ENCODE data around the gene LRPAP1.
"Not testable (repeated sequence)": the region's sequence is repeated elsewhere in the genome, so short reads cannot be mapped to it uniquely, and the experiment has no call there.

The LRPAP1 gene

DNA sequence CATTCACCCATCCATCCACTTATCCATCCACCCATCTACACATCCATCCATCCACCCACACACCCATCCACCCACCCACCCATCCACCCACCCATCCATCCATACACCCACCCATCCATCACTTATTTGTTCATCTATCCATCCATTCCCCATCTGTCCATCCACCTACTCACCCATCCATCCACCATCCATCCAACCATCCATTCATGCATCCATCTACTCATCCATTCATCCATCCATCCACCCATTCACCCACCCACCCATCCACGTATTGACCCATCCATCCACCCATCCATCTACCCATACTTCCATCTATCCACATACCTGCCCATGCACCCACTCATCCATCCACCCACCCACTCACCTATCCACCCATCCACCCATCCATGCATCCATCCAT, 28.2 kb upstream of the LRPAP1 start:
- DNase-seq (ENCODE audit: low read depth, low spot score): not testable (repeated sequence)

DNA sequence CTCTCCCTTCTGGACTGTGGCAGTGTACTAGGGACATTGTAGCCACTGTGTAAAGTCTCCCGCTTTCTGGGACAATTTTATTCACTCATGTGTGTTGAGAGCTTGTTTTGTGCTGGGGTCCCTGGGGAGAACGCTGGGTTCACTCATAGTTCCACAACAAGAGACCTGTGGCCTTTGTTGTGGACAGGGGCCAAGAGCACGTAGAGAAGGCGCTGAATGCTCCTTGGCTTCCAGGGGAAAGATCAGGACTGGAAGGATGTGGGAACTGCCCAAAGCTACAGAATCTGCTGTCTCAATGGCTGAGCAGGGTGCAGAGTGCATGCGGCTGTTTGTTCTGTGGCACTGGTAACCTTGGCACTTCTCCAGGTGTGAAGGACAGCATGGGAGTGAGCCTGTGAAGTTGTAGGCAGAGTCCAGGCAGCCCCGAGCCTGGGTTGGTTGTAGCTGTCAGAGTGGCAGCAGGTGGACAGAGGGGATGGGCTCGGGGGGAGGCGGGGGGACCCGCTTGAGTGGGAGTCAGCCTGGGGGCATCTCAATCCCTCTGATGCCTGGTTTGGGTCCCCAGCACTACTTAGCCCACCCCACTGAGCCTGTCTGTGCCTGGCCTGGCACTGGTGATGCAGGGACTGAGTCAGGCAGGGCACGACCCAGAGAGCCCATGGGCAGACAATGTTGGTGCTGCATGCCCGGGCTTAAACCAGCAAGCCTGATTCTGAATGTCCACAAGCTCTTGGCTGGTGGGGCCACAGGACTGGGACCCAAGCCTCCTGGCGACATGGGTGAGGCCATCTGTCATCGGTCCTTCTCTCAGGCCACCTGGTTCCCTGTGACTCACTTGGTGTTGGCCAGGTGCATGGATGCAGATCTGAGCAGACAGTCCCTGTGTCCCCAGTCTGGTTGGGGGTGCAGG, 27.4 kb upstream of the LRPAP1 start:
- not testable (repeated sequence) for DNase-seq (ENCODE audit: low read depth, low spot score)

DNA sequence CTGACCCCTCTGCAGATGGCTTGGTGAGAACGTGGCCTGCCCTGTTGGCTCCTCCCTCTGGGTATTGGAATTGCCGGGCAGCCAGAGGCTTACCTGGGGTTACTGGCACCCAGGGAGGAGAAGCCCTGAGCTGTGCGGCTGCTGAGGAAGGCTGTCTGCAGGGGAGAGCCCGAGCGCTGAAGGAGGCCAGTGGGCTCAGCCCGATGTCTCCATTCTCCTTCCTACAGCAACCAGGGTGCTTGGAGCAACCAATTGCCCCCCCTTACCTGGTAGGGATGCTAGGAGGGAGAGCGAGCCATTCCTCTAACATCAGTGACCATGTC, 26.3 kb upstream of the LRPAP1 start:
- not testable (repeated sequence) for DNase-seq (ENCODE audit: low read depth, low spot score)

DNA sequence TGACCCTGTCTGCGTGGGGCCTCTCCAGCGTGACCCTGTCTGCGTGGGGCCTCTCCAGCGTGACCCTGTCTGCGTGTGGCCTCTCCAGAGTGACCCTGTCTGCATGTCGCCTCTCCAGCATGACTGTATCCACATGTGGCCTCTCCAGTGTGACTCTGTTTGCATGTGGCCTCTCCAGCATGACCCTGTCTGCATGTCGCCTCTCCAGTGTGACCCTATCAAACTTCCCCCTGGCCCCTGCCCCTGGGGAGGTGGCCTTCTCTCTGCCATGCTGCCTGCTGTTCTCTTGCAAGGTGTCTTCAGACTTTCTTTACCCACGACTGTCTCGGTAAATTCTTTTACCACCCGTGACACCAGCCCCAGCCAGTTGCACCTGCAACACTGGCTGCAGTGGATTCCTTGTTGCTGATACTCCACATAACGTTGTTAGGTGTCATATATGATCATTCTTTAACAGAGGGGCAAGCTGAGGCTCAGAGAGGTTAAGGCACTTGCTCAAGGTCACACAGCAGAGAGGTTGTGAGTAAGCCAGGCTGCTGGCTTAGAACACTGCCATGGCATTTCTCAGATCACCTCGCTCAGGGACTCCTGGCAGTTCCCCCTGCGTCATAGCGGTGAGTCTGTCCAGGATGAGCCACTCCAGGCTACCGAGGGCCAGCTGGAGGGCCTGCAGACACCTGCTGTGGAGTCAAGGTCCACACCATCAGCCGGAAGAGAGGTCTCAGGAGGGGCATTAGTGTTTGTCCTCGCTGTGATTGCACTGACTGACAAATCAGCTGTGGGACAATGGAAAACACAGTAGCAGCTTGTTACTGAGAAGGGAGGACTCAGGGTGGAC, 25.7 kb upstream of the LRPAP1 start:
- not testable (repeated sequence) for DNase-seq (ENCODE audit: low read depth, low spot score)

DNA sequence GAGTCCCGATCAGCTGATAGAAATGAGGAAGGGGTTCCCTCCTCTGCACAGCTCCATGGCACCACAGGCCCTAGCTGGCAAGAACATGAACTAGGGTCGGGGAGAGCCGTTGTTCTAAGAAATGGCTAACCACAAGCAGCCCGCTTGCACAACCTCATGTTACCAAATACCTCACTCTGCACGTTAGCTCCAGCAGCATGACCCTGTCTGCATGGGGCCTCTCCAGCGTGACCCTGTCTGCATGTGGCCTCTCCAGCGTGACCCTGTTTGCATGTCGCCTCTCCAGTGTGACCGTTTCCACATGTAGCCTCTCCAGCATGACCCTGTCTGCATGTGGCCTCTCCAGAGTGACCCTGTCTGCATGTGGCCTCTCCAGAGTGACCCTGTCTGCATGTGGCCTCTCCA, 24.9 kb upstream of the LRPAP1 start:
- DNase-seq (ENCODE audit: low read depth, low spot score): not testable (repeated sequence)

DNA sequence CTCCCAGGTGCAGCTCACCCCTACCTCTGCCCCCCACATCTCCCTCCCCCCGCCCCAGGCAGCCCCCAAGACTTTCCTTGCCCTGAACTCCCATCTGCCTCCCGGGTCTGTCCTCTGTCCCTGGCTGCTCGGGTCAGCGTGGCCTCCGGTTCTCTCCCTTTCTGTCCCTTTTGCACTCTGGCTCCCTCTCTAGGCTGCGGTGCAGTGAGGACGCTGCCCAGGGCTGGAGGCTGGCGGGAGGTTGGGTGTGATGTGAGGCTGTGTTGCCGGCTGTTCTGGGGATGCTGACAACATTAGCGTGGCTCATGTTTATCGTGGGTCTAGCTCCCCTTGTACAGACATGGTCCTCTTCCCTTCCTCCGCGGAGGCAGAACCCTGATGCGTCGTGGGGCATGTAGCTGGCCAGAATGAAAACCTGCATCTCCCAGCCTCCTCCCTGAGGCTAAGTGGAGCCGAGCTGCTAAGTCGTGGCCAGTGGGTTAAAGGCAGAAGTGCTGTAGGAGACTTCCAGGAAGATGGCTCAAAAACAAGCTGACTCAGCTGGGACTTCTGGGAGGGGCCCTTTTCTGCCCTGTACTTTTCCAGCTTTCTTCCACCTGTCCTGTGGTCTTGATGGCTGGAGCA, 24.1 kb upstream of the LRPAP1 start:
- not testable (repeated sequence) for DNase-seq (ENCODE audit: low read depth, low spot score)

DNA sequence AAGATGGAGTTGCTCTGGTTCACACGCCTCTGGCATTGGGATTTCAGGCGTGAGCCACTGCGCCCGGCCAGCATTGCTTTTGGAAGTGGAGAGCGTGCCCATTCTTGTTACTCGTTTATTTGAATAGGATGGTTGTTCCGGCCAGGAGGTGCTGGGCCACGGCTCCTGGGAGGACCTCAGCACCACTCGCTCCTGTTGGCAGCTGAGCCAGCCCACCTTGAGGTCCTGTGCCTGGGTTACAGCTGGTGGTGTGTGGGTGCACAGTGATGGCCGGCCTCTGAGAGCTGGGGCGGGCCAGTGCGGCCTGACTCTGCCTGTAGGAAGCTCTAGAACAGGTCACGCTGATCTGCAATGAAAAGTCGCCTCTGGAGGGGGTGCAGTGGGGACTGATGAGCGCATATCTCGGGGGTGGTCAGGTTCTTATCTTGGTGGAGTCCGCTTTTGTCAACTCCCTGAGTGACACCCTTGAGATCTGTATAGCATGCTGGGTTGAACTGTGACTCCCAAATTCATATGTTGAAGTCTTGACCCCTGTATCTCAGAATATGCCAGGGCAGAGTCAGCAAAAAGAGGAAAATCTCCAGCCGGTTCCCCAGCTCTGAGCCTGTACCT, 23.3 kb upstream of the LRPAP1 start:
- not testable (repeated sequence) for DNase-seq (ENCODE audit: low read depth, low spot score)

DNA sequence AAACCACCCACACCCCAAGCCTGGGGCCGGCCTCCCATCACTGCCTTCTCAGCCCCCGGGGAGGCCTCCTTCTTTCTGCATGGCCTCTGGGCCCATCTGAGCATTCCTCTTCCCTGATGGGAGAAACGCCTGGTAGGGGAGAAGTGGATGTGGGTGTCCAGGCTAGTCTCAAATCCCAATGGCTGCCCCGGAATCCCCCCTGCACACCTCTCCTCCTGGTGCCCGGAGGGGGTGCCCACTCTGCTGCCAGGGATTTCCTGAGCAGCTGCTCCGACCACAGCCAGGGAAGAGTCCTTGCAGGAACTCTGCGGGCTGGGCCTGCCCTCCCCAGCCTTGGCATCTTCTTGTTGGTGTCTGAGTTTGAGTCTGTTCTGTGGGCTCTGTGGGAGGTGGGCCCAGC, 19.1 kb upstream of the LRPAP1 start:
- DNase-seq (ENCODE audit: low read depth, low spot score): not testable (repeated sequence)

DNA sequence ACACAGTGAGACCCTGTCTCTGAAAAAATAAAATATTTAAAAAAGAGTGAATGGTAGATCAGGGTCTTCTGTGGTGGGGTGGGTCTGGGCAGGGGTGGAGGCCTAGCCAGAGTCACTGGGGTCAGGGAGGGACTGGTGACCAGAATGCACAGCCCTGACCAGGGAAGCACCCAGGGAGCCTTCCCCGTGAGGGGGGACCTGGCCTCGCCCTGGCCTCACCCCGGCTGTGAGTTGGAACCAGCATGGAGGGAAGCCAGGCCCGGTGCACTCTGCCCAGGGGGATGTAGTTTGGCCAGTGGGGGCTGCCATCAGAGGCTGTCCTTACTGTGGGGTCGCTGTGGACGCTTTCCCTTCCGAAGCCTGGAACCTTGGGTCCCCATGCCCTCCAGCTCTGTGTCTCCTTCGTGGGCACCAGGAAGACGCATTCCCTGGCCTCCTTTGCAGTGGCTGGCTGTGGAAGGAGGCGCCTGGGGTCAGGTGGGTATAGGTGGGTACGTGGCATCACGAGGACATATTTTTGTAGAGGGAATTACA, 18.6 kb upstream of the LRPAP1 start:
- not testable (repeated sequence) for DNase-seq (ENCODE audit: low read depth, low spot score)

DNA sequence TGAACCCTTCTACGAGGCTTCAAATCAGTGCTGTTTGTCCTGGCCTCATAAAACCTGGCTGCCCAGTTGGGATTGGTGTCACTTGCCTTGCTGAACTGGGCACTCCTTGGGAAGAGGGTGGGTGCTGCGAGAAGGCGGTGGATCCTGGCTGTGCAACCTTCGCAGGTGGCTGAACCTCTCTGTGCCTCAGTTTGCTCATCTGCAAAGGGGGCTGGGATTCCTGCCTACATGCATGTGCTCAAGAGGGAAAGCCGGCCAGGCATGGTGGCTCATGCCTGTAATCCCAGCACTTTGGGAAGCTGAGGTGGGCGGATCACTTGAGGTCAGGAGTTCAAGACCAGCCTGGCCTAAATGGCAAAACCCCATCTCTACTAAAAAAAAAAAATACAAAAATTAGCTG, 17.8 kb upstream of the LRPAP1 start:
- not testable (repeated sequence) for DNase-seq (ENCODE audit: low read depth, low spot score)

DNA sequence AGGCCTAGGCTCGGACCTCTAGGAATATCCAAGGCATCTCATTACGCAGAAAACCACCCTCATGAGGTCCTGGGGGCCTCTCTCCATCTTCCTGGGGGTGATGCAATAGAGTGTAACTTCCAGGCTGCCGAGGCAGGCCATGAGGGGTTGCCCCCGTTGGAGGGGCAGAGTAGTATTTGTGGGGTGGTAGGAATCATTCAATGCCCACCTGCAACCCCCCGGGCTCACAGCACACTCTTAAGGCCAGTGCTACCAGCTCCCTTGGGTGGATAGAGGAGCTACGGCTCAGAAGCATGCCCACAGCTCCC, 17.4 kb upstream of the LRPAP1 start:
- DNase-seq (ENCODE audit: low read depth, low spot score): not testable (repeated sequence)

DNA sequence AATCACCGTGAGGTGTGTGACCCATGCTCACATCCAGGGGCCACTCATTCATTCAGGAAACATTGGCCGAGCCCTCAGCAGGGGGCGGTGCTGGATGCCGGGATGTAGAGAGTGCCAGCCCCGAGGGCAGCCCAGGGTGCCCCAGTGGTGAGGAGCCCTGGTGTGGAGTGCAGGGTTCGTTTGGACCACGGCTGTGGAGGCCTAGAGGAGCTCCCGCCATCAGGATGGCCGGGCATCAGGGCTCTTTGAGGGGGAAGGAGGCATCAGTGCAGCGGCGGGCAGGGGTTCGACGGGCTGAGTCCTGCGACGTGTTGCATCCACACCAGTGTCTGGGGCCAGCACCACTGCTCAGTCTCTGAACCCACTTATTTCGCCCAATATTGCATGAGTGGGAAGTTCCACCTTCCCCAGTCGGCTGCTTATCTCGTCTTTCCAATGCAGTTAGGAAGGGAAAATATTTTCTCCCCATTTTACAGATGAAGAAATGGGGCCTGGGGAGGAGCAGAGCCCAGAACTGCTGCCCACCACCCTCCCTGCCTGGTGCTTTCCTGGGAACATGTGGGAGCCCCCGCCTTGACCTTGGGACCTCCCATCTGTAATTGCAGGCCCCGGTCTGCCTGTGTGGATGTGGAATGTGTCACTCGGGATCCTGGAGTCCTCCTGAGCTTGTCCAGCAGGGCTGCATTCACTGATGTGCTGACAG, 16.9 kb upstream of the LRPAP1 start:
- not testable (repeated sequence) for DNase-seq (ENCODE audit: low read depth, low spot score)

DNA sequence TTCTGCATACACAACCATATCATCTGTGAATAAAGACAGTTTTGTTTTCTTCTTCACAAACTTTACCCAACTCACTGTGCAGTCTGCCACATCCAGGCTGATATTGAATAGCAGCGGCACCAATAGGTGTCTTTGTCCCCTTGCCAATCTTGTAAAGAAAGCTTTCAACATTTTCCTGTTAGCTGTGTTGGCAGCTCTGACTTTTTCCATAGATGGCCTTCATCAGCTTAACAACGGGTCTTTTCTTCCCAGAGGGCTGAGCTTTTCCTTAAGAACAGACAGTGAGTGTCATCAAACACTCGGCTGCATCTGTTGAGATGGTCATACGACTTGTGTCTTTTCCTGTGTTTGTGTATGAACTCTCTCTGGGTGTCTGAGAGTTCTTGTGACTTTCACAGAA, 14.5 kb upstream of the LRPAP1 start:
- DNase-seq (ENCODE audit: low read depth, low spot score): not testable (repeated sequence)

DNA sequence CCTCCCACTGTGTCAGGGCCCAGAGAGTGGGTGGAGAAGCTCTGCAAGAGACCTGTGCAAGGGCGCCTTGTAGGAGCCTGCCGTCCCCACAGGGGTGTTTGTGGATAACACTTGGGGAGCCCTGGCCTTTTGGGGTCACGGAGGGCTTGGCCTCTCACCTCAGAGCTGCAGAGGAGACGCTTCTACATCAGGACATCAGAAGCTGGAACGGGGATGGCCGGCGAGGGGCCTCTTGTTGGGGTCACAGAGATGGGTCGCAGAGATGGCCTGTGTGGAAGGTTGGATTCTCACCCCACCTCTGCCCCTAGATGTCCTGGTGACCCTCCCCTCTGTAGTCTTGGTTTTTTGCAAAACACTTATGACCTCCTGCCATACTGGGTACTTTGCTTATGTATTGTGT, 13.1 kb upstream of the LRPAP1 start:
- not testable (repeated sequence) for DNase-seq (ENCODE audit: low read depth, low spot score)

DNA sequence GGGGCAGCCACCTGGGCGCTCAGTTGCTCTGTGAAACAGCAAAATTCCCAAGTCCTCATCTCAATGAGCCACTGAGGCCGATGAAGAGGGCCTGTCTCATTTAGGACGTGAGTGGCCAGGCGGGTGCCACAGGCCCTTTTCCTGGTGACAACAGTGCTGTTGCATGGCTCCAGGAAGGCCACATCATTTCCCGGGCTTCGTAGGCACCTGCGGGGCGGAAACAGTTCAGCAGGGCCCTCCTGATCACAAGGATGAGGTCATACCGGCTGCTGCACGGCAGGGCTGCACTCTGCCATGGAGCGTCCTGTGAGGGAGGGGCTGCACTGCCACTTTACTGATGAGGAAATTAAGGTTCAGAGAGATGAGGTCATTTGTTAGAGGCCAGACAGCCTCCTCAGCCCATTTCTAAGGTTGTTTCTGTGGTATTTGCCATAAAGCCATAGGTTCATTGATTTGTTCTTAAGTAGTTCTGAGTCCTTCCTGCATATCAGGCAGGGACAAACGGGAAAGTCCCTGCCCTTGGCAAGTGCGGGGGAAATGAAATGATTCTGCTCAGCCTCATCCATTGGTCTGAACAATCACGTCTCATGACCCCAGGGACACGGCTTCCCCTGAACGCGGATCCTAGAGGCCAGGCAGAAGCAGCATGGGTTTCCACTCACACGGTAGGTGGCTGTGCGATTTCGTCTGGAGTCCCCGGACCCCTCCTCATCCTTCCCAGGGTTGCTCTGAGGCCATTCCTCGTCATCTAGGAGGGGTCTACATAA, 12.2 kb upstream of the LRPAP1 start:
- not testable (repeated sequence) for DNase-seq (ENCODE audit: low read depth, low spot score)

DNA sequence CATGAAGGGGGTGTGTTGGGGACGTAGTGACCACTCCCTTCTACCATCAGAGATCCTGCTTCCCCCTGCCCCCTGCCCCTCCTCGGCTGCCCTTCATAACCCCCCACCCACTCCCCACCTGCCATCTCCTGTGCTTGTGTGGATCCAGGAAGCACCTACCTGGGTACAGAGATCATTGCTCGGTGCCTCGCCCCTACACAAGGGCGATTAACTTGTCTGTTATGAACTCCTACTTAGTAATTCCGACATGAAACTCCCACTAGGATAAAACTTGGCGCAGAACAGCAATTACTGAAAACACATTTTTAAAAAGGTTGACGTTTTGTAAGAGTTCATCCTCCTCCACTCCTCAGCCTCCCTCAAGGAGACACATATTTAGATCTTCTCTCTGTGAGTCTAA, 11.2 kb upstream of the LRPAP1 start:
- DNase-seq (ENCODE audit: low read depth, low spot score): not testable (repeated sequence)

DNA sequence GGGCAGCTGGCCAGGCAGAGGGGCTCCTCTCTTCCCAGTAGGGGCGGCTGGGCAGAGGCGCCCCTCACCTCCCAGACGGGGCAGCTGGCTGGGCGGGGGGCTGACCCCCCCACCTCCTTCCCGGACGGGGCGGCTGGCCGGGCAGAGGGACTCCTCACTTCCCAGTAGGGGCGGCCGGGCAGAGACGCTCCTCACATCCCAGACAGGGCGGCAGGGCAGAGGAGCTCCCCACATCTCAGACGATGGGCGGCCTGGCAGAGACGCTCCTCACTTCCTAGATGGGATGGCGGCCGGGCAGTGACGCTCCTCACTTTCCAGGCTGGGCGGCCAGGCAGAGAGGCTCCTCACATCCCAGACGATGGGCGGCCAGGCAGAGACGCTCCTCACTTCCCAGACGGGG, 6.7 kb upstream of the LRPAP1 start:
- not testable (repeated sequence) for DNase-seq (ENCODE audit: low read depth, low spot score)

DNA sequence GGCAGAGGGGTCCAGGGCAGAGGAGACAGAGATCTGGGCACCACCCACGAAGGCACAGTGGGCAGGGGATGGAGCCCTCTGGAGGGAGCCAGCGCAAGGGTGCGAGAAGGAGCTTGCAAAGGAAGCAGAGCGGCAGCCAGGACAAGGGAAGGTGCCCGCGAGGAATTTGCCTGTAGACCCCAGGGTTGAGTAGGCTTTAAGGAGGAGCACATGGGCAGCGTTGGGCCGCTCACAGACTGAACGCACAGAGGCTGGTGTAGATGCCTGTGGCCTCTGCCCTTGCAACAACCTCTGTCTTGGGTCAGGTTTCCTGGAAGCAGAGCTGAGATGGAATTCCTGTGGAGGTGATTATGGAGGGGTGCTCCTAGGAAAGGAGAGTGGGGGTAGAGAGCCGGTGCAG, 3.6 kb upstream of the LRPAP1 start:
- not testable (repeated sequence) for DNase-seq (ENCODE audit: low read depth, low spot score)

DNA sequence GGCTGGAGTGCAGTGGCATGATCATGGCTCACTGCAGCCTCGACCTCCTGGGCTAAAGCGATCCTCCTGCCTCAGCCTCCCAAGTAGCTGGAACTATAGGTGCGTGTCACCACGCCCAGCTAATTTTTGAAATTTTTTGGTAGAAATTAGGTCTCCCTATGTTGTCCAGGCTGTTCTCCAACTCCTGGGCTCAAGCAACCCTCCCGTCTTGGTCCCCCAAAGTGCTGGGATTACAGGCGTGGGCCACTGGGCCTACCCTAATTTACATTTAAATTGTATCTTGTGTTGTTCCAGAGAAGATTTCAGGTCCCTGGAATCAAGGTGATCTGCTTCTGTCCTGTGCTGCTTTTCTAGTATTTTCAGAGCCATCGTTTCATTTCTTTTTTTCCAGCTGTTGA, 1.2 kb upstream of the LRPAP1 start:
- DNase-seq (ENCODE audit: low read depth, low spot score): no peak

DNA sequence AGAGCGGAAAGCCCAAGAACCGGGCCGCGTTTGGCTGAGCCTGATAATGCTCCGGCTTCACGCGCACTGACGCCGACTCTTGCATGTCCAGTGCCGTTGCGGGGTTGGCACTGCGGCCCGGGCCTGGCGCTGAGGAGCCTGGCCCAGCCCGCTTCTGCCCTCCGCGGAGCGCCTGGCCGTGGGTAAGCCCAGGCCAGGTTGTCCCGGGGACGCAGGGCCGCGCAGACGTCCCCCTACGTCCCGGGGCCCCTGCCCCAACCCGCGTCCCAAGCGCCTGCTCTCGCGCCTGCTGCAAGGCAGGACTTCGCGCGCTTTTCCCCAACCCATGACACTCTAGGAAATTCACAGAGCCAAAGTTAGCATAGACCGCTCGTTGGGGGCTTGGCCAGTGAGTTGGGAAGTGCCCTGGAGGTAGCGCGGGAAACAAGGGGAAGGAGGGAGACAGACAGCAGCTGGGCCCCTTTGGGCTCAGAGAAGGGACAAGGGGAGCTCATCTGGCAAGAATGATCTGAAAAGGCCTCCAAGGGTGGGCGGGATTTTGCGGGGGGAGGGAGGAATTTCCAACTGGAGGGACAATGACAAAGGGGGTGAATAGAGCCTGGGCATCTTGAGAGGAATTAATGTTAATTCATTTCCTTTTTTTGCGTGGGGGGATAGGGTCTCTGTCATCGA, 665 bp upstream of the LRPAP1 start:
- DNase-seq (ENCODE audit: low read depth, low spot score): no peak

All from activated CD4-positive, CD25-positive, alpha-beta regulatory T cell treated with anti-CD3 and anti-CD28 coated beads, Interleukin-2, amount 50 U/mL, for 16 hours (primary cell).